Measurements from ENCODE around the gene CD70.
"Not testable (repeated sequence)": the region's sequence is repeated elsewhere in the genome, so short reads cannot be mapped to it uniquely, and the experiment has no call there.

CD70 gene

DNA sequence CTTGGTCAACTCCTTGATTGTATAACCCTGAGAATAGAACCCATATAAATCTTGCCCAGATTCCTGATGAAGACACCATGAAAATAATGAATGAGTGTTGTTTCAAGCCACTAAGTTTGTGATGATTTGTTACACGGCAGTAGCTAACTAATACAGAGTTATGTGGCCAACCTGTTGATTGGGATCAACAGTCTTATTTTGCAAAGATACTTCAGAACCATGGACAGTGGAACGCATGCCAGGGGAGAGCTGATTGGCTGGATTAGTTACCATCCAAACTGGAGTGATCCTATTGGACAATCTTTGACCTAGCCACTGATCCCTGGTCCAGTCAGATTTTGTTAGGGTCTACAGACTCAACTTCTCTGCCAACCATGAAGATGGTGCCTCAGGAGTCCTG is 26.6 kb downstream of the CD70 start:
- Histone ChIP-seq H2AFZ (ENCODE audit: low read depth) (no peak overlapping the region), H3K27ac (no peak overlapping the region), H3K4me1 (ENCODE audit: low read depth, poor library complexity, severe bottlenecking) (no peaks in the 10 kb centered on the region), H3K27me3 (ENCODE audit: insufficient read depth, low read depth) (no peaks in the 10 kb centered on the region), H4K20me1 (ENCODE audit: insufficient read depth) (no peaks in the 10 kb centered on the region), H3K4me2 (no peak overlapping the region), H3K9ac (no peak overlapping the region), H3K79me2 (ENCODE audit: insufficient read depth, low read depth) (no peaks in the 10 kb centered on the region), H3K36me3 (ENCODE audit: insufficient read depth) (no peaks in the 10 kb centered on the region), H3K4me3 (IDR thresholded peaks at IDR 0.05; ENCODE audit: insufficient read depth, low read depth, low read length) (no peak overlapping the region)
- TF ChIP-seq, protein P1, sequence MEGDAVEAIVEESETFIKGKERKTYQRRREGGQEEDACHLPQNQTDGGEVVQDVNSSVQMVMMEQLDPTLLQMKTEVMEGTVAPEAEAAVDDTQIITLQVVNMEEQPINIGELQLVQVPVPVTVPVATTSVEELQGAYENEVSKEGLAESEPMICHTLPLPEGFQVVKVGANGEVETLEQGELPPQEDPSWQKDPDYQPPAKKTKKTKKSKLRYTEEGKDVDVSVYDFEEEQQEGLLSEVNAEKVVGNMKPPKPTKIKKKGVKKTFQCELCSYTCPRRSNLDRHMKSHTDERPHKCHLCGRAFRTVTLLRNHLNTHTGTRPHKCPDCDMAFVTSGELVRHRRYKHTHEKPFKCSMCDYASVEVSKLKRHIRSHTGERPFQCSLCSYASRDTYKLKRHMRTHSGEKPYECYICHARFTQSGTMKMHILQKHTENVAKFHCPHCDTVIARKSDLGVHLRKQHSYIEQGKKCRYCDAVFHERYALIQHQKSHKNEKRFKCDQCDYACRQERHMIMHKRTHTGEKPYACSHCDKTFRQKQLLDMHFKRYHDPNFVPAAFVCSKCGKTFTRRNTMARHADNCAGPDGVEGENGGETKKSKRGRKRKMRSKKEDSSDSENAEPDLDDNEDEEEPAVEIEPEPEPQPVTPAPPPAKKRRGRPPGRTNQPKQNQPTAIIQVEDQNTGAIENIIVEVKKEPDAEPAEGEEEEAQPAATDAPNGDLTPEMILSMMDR (conservative IDR thresholded peaks at IDR 0.05; ENCODE audit: low read depth, low read length): no peak

DNA sequence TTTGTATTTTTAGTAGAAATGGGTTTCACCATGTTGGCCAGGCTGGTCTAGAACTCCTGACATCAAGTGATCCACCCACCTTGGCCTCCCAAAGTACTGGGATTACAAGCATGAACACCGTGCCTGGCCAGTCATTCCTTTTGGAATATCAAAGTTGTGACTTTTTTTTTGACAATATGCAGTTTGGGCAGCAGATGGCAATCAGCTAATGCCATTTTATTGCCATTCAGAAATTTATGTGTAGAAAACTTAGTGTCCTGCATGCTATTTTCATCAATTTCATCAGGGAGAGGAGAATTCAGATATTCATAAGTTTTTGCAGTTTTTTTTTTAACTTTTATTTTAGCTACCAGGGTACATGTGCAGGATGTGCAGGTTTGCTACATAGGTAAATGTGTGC is 28.5 kb downstream of the CD70 start:
- not testable (repeated sequence) for H3K9ac ChIP-seq; H3K4me1 ChIP-seq (ENCODE audit: low read depth, poor library complexity, severe bottlenecking); H3K36me3 ChIP-seq (ENCODE audit: insufficient read depth); H4K20me1 ChIP-seq (ENCODE audit: insufficient read depth); H3K27ac ChIP-seq; H3K27me3 ChIP-seq (ENCODE audit: insufficient read depth, low read depth); H3K79me2 ChIP-seq (ENCODE audit: insufficient read depth, low read depth); H3K4me3 ChIP-seq (IDR thresholded peaks at IDR 0.05; ENCODE audit: insufficient read depth, low read depth, low read length); H3K4me2 ChIP-seq; H2AFZ ChIP-seq (ENCODE audit: low read depth)

DNA sequence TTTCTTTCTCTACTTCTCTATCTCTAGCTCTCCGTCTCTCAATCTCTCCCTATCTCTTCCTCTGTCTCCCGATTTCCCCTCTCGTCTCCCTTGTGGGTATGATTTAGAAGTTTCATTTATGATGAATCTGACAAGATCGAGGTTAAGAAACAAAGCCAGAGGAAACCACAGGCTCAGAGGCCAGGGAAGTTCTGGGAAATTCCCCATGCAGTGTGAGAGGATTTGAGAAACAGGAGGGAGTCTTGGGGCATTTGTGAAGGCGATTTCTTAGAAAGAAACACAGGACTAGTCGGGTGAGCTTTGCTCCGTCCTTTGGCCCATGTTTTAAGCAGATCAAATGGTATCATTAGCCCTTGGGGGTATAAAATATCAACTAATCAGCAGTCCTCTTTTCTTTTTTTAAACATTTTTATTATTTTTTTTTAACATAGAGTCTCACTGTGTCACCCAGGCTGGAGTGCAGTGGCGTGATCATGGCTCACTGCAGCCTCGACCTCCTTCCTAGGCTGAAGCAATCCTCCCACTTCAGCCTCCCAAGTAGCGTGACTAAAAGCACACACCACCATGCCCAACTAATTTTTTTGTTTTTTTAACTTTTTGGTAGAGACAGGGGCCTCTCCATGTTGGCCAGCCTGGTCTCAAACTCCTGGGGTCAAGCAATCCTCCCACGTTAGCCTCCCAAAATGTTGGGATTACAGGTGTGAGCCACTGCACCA is 34.3 kb downstream of the CD70 start:
- H3K9ac ChIP-seq: no peak overlapping the region
- TF ChIP-seq, protein P1 (conservative IDR thresholded peaks at IDR 0.05; ENCODE audit: low read depth, low read length): no peak
- no peak overlapping the region for H2AFZ ChIP-seq (ENCODE audit: low read depth)
- peak overlapping the region; percentile 73 for H3K4me2 ChIP-seq
- H3K27me3 ChIP-seq (ENCODE audit: insufficient read depth, low read depth): no peaks in the 10 kb centered on the region
- no peaks in the 10 kb centered on the region for H3K36me3 ChIP-seq (ENCODE audit: insufficient read depth)
- H3K79me2 ChIP-seq (ENCODE audit: insufficient read depth, low read depth): no peaks in the 10 kb centered on the region
- 0 out of 2 replicates have a peak overlapping the region, but pooled peaks have one; percentile 5 for H3K27ac ChIP-seq
- H3K4me1 ChIP-seq (ENCODE audit: low read depth, poor library complexity, severe bottlenecking): peaks cover 28% of the 10 kb centered on the region
- no peak overlapping the region for H3K4me3 ChIP-seq (IDR thresholded peaks at IDR 0.05; ENCODE audit: insufficient read depth, low read depth, low read length)
- no peaks in the 10 kb centered on the region for H4K20me1 ChIP-seq (ENCODE audit: insufficient read depth)

DNA sequence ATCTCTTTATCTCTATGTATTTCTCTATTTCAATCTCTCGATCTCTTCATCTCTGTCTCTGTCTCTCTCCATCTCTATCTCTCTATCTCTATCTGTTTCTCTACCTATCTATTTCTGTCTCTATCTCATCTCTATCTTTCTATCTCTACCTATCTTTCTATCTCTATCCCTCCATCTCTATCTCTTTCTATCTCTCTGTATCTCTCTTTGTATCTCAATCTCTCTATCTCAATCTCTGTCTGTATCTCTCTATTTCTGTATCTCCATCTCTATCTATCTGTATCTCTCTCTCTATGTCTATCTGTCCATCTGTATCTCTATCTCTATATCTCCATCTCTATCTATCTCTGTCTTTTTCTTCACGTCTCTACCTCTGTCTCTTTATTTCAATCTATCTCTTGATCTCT is 34.9 kb downstream of the CD70 start:
- peak overlapping the region; percentile 73 for H3K4me2 ChIP-seq
- H3K4me3 ChIP-seq (IDR thresholded peaks at IDR 0.05; ENCODE audit: insufficient read depth, low read depth, low read length): no peak overlapping the region
- no peaks in the 10 kb centered on the region for H3K36me3 ChIP-seq (ENCODE audit: insufficient read depth)
- H3K27me3 ChIP-seq (ENCODE audit: insufficient read depth, low read depth): no peaks in the 10 kb centered on the region
- H3K4me1 ChIP-seq (ENCODE audit: low read depth, poor library complexity, severe bottlenecking): peaks cover 28% of the 10 kb centered on the region
- H3K27ac ChIP-seq: no peak overlapping the region
- no peak overlapping the region for H3K9ac ChIP-seq
- no peaks in the 10 kb centered on the region for H4K20me1 ChIP-seq (ENCODE audit: insufficient read depth)
- no peaks in the 10 kb centered on the region for H3K79me2 ChIP-seq (ENCODE audit: insufficient read depth, low read depth)
- H2AFZ ChIP-seq (ENCODE audit: low read depth): no peak overlapping the region
- TF ChIP-seq, protein P1 (conservative IDR thresholded peaks at IDR 0.05; ENCODE audit: low read depth, low read length): no peak
